Vagina (tissue), 2 donors: ENCODE measurements around the gene COX7A2.

Experiments
- POLR2A ChIP-seq, 2 donors: fragments of 450-650 bp; IDR thresholded peaks; one replicate each; pipeline ENCODE4 v1.6.1; 2017; ENCODE audit warnings: antibody characterized with exemption in 2 of 2, mild to moderate bottlenecking in 2 of 2, moderate library complexity in 2 of 2
- TF ChIP-seq, protein P1 (sequence below), 3 experiments: fragments of 450-650 bp in 2 of 3; fragments of 200-600 bp in 1 of 3; sonication (generic) in 1 of 3; IDR thresholded peaks; one replicate each; pipeline ENCODE4 v1.5.1; 2017 to 2019; ENCODE audit warnings: antibody characterized with exemption in 3 of 3, mild to moderate bottlenecking in 2 of 3, moderate library complexity in 2 of 3

- TF ChIP-seq, protein P1, sequence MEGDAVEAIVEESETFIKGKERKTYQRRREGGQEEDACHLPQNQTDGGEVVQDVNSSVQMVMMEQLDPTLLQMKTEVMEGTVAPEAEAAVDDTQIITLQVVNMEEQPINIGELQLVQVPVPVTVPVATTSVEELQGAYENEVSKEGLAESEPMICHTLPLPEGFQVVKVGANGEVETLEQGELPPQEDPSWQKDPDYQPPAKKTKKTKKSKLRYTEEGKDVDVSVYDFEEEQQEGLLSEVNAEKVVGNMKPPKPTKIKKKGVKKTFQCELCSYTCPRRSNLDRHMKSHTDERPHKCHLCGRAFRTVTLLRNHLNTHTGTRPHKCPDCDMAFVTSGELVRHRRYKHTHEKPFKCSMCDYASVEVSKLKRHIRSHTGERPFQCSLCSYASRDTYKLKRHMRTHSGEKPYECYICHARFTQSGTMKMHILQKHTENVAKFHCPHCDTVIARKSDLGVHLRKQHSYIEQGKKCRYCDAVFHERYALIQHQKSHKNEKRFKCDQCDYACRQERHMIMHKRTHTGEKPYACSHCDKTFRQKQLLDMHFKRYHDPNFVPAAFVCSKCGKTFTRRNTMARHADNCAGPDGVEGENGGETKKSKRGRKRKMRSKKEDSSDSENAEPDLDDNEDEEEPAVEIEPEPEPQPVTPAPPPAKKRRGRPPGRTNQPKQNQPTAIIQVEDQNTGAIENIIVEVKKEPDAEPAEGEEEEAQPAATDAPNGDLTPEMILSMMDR (IDR thresholded peaks at IDR 0.05), result no peak
- TF ChIP-seq POLR2A (IDR thresholded peaks at IDR 0.05), result no peak
Observed at GRCh38 chr6:75220357-75220756, 23.2 kb downstream of the COX7A2 start.
